HepG2 (cell line): ENCODE data around the gene MTHFS. TPM values are rescaled to one million over a fixed set of nuclear protein-coding genes. Genes with fewer than 3 reads are reported as not detected.
A peak's percentile ranks its signal among the peaks of the same experiment; 100 is the strongest.

Source experiments
- HDAC1 ChIP-seq: sonication (generic); formaldehyde crosslinking; IDR thresholded peaks from 2 replicates; pipeline ENCODE4 v1.5.1; 2020; ENCODE audit warnings: mild to moderate bottlenecking, missing genetic modification reagents
- HMG20A ChIP-seq: IDR thresholded peaks from 2 replicates; pipeline ENCODE4 v1.6.1; 2016; ENCODE audit warnings: borderline replicate concordance
- ISX ChIP-seq: sonication (generic); formaldehyde crosslinking; conservative IDR thresholded peaks from 2 replicates; pipeline ENCODE4 v1.5.0; 2020; ENCODE audit warnings: missing genetic modification reagents
- NFE2L2 ChIP-seq: fragments of 150-350 bp; IDR thresholded peaks from 2 replicates; pipeline ENCODE4 v1.6.1; 2014; ENCODE audit warnings: low read length
- NR2F2 ChIP-seq: IDR thresholded peaks from 2 replicates; pipeline ENCODE4 v1.6.1; 2012; ENCODE audit warnings: low read depth, inconsistent platforms, borderline replicate concordance
- PITX1 ChIP-seq: sonication (generic); formaldehyde crosslinking; IDR thresholded peaks from 2 replicates; pipeline ENCODE4 v1.5.1; 2020; ENCODE audit warnings: mild to moderate bottlenecking, missing genetic modification reagents
- RAD51 ChIP-seq: fragments of 450-650 bp; IDR thresholded peaks from 2 replicates; pipeline ENCODE4 v1.6.1; 2016; ENCODE audit warnings: borderline replicate concordance
- SIN3B ChIP-seq: fragments of 150-350 bp; IDR thresholded peaks from 2 replicates; pipeline ENCODE4 v1.6.1; 2014; ENCODE audit warnings: low read length
- ZFP36L1 ChIP-seq: sonication (generic); formaldehyde crosslinking; IDR thresholded peaks from 2 replicates; pipeline ENCODE4 v1.8.0; 2022; ENCODE audit warnings: mild to moderate bottlenecking, missing genetic modification reagents, moderate library complexity
- ZFP82 ChIP-seq: sonication (generic); formaldehyde crosslinking; IDR thresholded peaks from 2 replicates; pipeline ENCODE4 v1.5.1; 2020; ENCODE audit warnings: mild to moderate bottlenecking, missing genetic modification reagents, borderline replicate concordance
- ZNF281 ChIP-seq: sonication (generic); formaldehyde crosslinking; IDR thresholded peaks from 2 replicates; pipeline ENCODE4 v1.4.0; 2020; ENCODE audit warnings: missing genetic modification reagents, borderline replicate concordance
- ZNF879 ChIP-seq: sonication (generic); formaldehyde crosslinking; IDR thresholded peaks from 2 replicates; pipeline ENCODE4 v1.8.1; 2023; ENCODE audit warnings: missing genetic modification reagents
- polyA plus RNA-seq, 8 experiments: library from polyadenylated mRNA; depleted of rRNA in 3 of 8; stranded (reverse) in 7 of 8; unstranded in 1 of 8; fragments of >200 nt; fragmentation: Illumina TruSeq in 4 of 8; extraction: Trizol in 4 of 8; gene quantifications; 2 replicates each; pipeline versions ENCODE4 v1.2.1 to v1.2.3, GENCODE V29; 2011 to 2016; ENCODE audit warnings: low read depth in 4 of 8, missing spikeins in 1 of 8, mixed read lengths in 1 of 8; ENCODE audit not compliant: insufficient read depth in 1 of 8
- total RNA-seq, 5 experiments: library from RNA; depleted of rRNA; stranded (reverse); fragments of >200 nt; fragmentation: Illumina TruSeq; extraction: Trizol; gene quantifications; 2 replicates each; pipeline ENCODE4 v1.2.3, GENCODE V29; 2016; ENCODE audit warnings: low read depth in 1 of 5
- TF ChIP-seq, protein P1 (sequence below): sonication (generic); formaldehyde crosslinking; IDR thresholded peaks from one replicate; pipeline ENCODE4 v1.5.1; 2020; ENCODE audit warnings: mild to moderate bottlenecking, missing genetic modification reagents; ENCODE audit errors: not compliant biosample characterization
- TF ChIP-seq, protein P2 (sequence below): sonication (generic); formaldehyde crosslinking; IDR thresholded peaks from 2 replicates; pipeline ENCODE4 v1.4.0; 2020; ENCODE audit warnings: low read depth, missing genetic modification reagents
- TF ChIP-seq, protein P3 (sequence below): sonication (generic); formaldehyde crosslinking; IDR thresholded peaks from 2 replicates; pipeline ENCODE4 v1.5.1; 2020; ENCODE audit warnings: missing genetic modification reagents, mild to moderate bottlenecking, borderline replicate concordance

The MTHFS gene
- total and polyA plus RNA-seq, 2 of the 13 experiments (the other 11 are each of a cell fraction or from before 2014, with no cell fraction given) = 37.0 to 49.7 TPM

DNA sequence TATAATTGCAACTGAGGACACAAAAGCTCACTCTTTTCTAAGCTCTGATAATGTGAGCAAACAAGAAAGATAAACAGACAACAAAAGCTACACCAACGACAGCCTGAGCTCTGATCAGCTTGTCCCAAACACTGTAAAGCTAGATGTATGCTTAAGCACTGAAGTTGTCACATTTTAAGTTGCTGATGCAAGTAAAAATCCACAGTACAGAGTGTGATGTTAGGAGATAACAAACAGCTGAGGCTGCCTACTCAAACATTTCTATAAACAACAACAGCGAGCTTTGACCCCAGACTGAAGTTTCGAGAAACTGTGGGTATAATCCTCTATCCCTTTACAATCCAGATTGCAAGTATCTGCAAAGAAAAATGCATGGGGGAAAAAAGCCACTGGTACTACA, 10.7 kb downstream of the MTHFS start (continued):
- TF ChIP-seq, protein P1, sequence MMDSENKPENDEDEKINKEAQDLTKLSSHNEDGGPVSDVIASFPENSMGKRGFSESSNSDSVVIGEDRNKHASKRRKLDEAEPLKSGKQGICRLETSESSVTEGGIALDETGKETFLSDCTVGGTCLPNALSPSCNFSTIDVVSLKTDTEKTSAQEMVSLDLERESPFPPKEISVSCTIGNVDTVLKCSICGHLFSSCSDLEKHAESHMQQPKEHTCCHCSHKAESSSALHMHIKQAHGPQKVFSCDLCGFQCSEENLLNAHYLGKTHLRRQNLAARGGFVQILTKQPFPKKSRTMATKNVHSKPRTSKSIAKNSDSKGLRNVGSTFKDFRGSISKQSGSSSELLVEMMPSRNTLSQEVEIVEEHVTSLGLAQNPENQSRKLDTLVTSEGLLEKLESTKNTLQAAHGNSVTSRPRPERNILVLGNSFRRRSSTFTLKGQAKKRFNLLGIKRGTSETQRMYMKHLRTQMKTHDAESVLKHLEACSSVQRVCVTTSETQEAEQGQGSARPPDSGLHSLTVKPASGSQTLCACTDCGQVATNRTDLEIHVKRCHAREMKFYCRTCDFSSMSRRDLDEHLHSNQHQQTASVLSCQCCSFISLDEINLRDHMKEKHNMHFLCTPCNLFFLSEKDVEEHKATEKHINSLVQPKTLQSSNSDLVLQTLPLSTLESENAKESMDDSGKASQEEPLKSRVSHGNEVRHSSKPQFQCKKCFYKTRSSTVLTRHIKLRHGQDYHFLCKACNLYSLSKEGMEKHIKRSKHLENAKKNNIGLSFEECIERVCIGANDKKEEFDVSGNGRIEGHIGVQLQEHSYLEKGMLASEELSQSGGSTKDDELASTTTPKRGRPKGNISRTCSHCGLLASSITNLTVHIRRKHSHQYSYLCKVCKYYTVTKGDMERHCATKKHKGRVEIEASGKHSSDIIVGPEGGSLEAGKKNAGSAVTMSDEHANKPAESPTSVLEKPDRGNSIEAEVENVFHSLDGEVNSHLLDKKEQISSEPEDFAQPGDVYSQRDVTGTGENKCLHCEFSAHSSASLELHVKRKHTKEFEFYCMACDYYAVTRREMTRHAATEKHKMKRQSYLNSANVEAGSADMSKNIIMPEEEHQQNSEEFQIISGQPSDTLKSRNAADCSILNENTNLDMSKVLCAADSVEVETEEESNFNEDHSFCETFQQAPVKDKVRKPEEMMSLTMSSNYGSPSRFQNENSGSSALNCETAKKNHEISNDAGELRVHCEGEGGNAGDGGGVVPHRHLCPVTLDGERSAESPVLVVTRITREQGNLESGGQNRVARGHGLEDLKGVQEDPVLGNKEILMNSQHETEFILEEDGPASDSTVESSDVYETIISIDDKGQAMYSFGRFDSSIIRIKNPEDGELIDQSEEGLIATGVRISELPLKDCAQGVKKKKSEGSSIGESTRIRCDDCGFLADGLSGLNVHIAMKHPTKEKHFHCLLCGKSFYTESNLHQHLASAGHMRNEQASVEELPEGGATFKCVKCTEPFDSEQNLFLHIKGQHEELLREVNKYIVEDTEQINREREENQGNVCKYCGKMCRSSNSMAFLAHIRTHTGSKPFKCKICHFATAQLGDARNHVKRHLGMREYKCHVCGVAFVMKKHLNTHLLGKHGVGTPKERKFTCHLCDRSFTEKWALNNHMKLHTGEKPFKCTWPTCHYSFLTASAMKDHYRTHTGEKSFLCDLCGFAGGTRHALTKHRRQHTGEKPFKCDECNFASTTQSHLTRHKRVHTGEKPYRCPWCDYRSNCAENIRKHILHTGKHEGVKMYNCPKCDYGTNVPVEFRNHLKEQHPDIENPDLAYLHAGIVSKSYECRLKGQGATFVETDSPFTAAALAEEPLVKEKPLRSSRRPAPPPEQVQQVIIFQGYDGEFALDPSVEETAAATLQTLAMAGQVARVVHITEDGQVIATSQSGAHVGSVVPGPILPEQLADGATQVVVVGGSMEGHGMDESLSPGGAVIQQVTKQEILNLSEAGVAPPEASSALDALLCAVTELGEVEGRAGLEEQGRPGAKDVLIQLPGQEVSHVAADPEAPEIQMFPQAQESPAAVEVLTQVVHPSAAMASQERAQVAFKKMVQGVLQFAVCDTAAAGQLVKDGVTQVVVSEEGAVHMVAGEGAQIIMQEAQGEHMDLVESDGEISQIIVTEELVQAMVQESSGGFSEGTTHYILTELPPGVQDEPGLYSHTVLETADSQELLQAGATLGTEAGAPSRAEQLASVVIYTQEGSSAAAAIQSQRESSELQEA (CRISPR knock-in tag) = no peak
- TF ChIP-seq RAD51 (no peak), ZFP36L1 (CRISPR knock-in tag) (0 out of 2 replicates have a peak, but pooled peaks have one; percentile 73), NFE2L2 (no peak), SIN3B (no peak), ZFP82 (CRISPR knock-in tag) (no peak), HDAC1 (CRISPR knock-in tag) (peak; percentile 59), ISX (CRISPR knock-in tag) (no peak), NR2F2 (peak; percentile 46; the same call in 1 of the 2 replicates), ZNF281 (CRISPR knock-in tag) (no peak), PITX1 (CRISPR knock-in tag) (peak; percentile 88), HMG20A (CRISPR knock-in tag) (peak; percentile 62; the same call in 1 of the 2 replicates), ZNF879 (no peak)
- TF ChIP-seq, protein P2, sequence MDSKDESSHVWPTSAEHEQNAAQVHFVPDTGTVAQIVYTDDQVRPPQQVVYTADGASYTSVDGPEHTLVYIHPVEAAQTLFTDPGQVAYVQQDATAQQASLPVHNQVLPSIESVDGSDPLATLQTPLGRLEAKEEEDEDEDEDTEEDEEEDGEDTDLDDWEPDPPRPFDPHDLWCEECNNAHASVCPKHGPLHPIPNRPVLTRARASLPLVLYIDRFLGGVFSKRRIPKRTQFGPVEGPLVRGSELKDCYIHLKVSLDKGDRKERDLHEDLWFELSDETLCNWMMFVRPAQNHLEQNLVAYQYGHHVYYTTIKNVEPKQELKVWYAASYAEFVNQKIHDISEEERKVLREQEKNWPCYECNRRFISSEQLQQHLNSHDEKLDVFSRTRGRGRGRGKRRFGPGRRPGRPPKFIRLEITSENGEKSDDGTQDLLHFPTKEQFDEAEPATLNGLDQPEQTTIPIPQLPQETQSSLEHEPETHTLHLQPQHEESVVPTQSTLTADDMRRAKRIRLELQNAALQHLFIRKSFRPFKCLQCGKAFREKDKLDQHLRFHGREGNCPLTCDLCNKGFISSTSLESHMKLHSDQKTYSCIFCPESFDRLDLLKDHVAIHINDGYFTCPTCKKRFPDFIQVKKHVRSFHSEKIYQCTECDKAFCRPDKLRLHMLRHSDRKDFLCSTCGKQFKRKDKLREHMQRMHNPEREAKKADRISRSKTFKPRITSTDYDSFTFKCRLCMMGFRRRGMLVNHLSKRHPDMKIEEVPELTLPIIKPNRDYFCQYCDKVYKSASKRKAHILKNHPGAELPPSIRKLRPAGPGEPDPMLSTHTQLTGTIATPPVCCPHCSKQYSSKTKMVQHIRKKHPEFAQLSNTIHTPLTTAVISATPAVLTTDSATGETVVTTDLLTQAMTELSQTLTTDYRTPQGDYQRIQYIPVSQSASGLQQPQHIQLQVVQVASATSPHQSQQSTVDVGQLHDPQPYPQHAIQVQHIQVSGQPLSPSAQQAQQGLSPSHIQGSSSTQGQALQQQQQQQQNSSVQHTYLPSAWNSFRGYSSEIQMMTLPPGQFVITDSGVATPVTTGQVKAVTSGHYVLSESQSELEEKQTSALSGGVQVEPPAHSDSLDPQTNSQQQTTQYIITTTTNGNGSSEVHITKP = no peak
- TF ChIP-seq, protein P3, sequence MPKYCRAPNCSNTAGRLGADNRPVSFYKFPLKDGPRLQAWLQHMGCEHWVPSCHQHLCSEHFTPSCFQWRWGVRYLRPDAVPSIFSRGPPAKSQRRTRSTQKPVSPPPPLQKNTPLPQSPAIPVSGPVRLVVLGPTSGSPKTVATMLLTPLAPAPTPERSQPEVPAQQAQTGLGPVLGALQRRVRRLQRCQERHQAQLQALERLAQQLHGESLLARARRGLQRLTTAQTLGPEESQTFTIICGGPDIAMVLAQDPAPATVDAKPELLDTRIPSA (CRISPR knock-in tag) = no peak
